SU-DHL-6 (cell line): ENCODE data around the gene RSPRY1.

Experiments
- EZH2phosphoT487 ChIP-seq: fragments of 200-600 bp; sonication (generic), shearing (Covaris generic); conservative IDR thresholded peaks from 2 replicates; pipeline ENCODE4 v1.6.1; 2018; ENCODE audit warnings: mild to moderate bottlenecking, antibody characterized with exemption, low read length, moderate library complexity, mixed read lengths
- TF ChIP-seq, protein P1 (sequence below): fragments of 200-600 bp; sonication (generic); IDR thresholded peaks from one replicate; pipeline ENCODE4 v1.5.1; 2017; ENCODE audit warnings: antibody characterized with exemption, mild to moderate bottlenecking, low read length, moderate library complexity; ENCODE audit not compliant: insufficient read depth, poor library complexity, severe bottlenecking

- TF ChIP-seq, protein P1, sequence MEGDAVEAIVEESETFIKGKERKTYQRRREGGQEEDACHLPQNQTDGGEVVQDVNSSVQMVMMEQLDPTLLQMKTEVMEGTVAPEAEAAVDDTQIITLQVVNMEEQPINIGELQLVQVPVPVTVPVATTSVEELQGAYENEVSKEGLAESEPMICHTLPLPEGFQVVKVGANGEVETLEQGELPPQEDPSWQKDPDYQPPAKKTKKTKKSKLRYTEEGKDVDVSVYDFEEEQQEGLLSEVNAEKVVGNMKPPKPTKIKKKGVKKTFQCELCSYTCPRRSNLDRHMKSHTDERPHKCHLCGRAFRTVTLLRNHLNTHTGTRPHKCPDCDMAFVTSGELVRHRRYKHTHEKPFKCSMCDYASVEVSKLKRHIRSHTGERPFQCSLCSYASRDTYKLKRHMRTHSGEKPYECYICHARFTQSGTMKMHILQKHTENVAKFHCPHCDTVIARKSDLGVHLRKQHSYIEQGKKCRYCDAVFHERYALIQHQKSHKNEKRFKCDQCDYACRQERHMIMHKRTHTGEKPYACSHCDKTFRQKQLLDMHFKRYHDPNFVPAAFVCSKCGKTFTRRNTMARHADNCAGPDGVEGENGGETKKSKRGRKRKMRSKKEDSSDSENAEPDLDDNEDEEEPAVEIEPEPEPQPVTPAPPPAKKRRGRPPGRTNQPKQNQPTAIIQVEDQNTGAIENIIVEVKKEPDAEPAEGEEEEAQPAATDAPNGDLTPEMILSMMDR = no peak
- no peak for TF ChIP-seq EZH2phosphoT487
Measured at GRCh38 chr16:57167538-57167937, 18.6 kb upstream of the RSPRY1 start.
